ENCODE data around the gene PCBP3.

Gene PCBP3

GRCh38 chr21:45944601-45945000, 301.1 kb downstream of the PCBP3 start:
- no peak for TF ChIP-seq CTCF (conservative IDR thresholded peaks at IDR 0.05; ENCODE audit: low read depth, low read length)
- no peak overlapping the region for H3K4me3 ChIP-seq (ENCODE audit: low read length)
- no peak for DNase-seq (ENCODE audit: low read depth)

DNA sequence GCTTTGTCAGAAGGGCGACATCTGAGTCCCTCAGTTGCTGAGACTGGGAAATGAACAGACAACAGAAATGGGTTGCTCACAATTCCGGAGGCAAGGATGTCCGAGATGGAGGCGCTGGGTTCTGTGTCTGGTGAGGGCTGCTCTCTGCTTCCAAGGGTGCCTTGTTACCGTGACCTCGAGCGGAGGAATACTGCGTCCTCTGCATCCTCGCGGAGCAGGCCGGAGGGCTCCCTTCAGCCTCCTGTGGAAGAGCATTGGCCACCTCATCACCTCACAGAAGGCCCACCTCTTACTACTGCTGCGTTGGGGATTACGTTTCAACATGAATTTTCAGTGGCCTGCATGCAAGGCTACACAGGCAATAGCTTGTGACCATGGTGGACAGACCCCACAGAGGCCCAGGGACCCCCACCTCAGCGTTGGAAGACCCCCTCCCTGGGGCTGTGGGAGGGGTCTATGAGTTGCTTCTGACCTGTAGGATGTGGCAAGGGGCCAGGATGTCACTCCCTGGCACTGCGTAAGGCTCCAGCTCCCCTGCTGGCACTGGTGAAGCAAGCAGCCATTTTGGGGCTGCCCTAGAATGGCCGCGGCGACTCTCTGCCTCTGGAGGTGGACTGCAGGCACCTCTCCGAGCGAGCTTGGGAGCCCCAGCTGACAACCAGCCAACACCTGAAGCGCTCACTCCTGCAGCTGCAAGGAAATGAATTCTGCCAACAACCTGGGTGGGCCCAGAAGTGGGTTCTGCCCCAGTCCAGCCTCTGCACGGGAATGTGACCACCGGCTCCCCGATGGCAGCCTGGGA, 301.7 kb downstream of the PCBP3 start:
- no peak overlapping the region for H3K4me3 ChIP-seq (ENCODE audit: low read length)
- TF ChIP-seq CTCF (conservative IDR thresholded peaks at IDR 0.05; ENCODE audit: low read depth, low read length) = no peak
- DNase-seq (ENCODE audit: low read depth) = no peak

DNA sequence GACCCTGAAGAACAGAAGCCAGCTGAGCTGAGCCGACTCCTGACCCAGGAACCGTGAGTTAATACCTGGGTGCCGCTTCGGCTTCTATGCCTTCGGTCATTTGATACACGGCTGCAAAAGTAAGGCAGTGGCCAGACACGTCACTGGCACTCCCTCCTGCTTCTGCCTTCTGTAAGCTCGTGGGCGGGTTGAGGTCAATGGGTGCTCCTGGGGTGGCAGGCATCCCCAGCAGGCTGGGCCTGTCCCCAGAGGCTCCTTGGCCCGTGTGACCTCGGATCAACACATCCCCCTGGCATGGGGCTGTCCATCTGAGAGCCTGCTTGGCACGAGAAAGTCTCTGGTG, 302.3 kb downstream of the PCBP3 start:
- no peak overlapping the region for H3K4me3 ChIP-seq (ENCODE audit: low read length)
- no peak for DNase-seq (ENCODE audit: low read depth)
- TF ChIP-seq CTCF (conservative IDR thresholded peaks at IDR 0.05; ENCODE audit: low read depth, low read length) = no peak

DNA sequence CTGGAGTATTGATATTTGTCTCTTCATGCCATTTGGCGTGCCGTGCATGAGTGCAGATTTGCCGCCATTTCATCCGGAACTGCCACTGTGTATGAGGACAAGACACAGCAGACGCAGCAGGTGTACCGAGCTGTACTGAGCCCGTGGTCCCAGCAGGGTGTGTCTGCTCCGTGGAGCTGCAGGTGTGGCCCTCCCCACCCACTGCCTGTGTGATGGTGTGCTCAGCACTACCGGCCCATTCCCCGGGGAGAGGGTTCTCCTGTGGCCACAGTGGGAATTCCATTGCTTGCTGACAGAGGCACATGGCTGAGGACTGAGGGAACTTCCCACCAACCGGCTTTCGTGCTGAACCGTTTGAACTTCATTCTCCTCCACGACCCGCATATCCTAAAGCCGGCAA, 303.8 kb downstream of the PCBP3 start:
- no peak overlapping the region for H3K4me3 ChIP-seq (ENCODE audit: low read length)
- TF ChIP-seq CTCF (conservative IDR thresholded peaks at IDR 0.05; ENCODE audit: low read depth, low read length) = no peak
- DNase-seq (ENCODE audit: low read depth) = no peak

GRCh38 chr21:45947716-45948255, 304.3 kb downstream of the PCBP3 start:
- H3K4me3 ChIP-seq (ENCODE audit: low read length) = no peak overlapping the region
- DNase-seq (ENCODE audit: low read depth) = no peak
- no peak for TF ChIP-seq CTCF (conservative IDR thresholded peaks at IDR 0.05; ENCODE audit: low read depth, low read length)

- DNase-seq (ENCODE audit: low read depth) = no peak
- TF ChIP-seq CTCF (conservative IDR thresholded peaks at IDR 0.05; ENCODE audit: low read depth, low read length) = no peak
- no peak overlapping the region for H3K4me3 ChIP-seq (ENCODE audit: low read length)
Measured at GRCh38 chr21:45948576-45949141, 305.1 kb downstream of the PCBP3 start.

All from retinal pigment epithelial cell (primary cell).